ENCODE measurements around the gene NARS2. TPM values are rescaled to one million over a fixed set of nuclear protein-coding genes. Genes with fewer than 3 reads are reported as not detected.

The NARS2 gene
- total RNA-seq, 1 donor from 2014 or later = 16.5 TPM

GRCh38 chr11:78459738-78460137 is 114.9 kb downstream of the NARS2 start:
- Mint-ChIP-seq H3K27me3 (no peaks in the 10 kb centered on the region), H3K4me1 (peaks cover 24% of the 10 kb centered on the region), H3K4me3 (no peak overlapping the region), H3K36me3 (ENCODE audit: low read depth) (peaks cover 50% of the 10 kb centered on the region), H3K27ac (peak overlapping the region; percentile 50), H3K9me3 (peaks cover 3% of the 10 kb centered on the region)
- ChIA-PET POLR2A (no interaction called here), CTCF (no interaction called here)
- no peak for TF ChIP-seq CTCF (IDR thresholded peaks at IDR 0.05)
- intact Hi-C loops (cut with micrococcal nuclease) = no loop called here
- DNase-seq (no peak), ATAC-seq (ENCODE audit: low read depth) (no peak)

GRCh38 chr11:78457448-78457847 is 117.2 kb downstream of the NARS2 start:
- Mint-ChIP-seq H3K27me3 (no peaks in the 10 kb centered on the region), H3K27ac (no peak overlapping the region), H3K9me3 (peaks cover 3% of the 10 kb centered on the region), H3K36me3 (ENCODE audit: low read depth) (peaks cover 44% of the 10 kb centered on the region), H3K4me3 (no peak overlapping the region), H3K4me1 (peaks cover 34% of the 10 kb centered on the region)
- no peak for TF ChIP-seq CTCF (IDR thresholded peaks at IDR 0.05)
- no peak for ATAC-seq (ENCODE audit: low read depth)
- intact Hi-C loops (cut with micrococcal nuclease) = no loop called here
- POLR2A ChIA-PET = no interaction called here
- DNase-seq = no peak
- CTCF ChIA-PET = no interaction called here

- Mint-ChIP-seq H3K4me1 (peaks cover 38% of the 10 kb centered on the region), H3K9me3 (no peaks in the 10 kb centered on the region), H3K27me3 (no peaks in the 10 kb centered on the region), H3K27ac (peak overlapping the region; percentile 73), H3K4me3 (no peak overlapping the region), H3K36me3 (ENCODE audit: low read depth) (peaks cover 15% of the 10 kb centered on the region)
- intact Hi-C loops (cut with micrococcal nuclease) = loop anchor here (5.0 kb wide), 1 partner anchor 36 kb away; the partner anchor contains the start of gene GAB2
- no peak for TF ChIP-seq CTCF (IDR thresholded peaks at IDR 0.05)
- no peak for ATAC-seq (ENCODE audit: low read depth)
- DNase-seq = no peak
- ChIA-PET CTCF (interaction anchor here (0.7 to 1.1 kb wide), 2 partner anchors 111 to 314 kb away, joined by 4 read pairs; no protein-coding TSS in a partner anchor), POLR2A (interaction anchor here (0.6 to 0.8 kb wide), 2 partner anchors 9 to 24 kb away, joined by 3 read pairs; no protein-coding TSS in a partner anchor)
These were observed 121.3 kb downstream of the NARS2 start for GRCh38 chr11:78453140-78453935.

- no peaks in the 10 kb centered on the region for H3K9me3 Mint-ChIP-seq
- peaks cover 38% of the 10 kb centered on the region for H3K4me1 Mint-ChIP-seq
- peak overlapping the region; percentile 3 for H3K27ac Mint-ChIP-seq
- intact Hi-C loops (cut with micrococcal nuclease) = loop anchor here (5.0 kb wide), 1 partner anchor 34 kb away; the partner anchor contains the start of gene GAB2
- no peak for DNase-seq
- ATAC-seq (ENCODE audit: low read depth) = no peak
- no peak for TF ChIP-seq CTCF (IDR thresholded peaks at IDR 0.05)
- no peak overlapping the region for H3K4me3 Mint-ChIP-seq
- ChIA-PET CTCF (no interaction called here), POLR2A (interaction anchor here (0.9 to 1.2 kb wide), 2 partner anchors 10 to 33 kb away, joined by 3 read pairs; partner anchors contain the start of gene GAB2)
- peaks cover 10% of the 10 kb centered on the region for H3K36me3 Mint-ChIP-seq (ENCODE audit: low read depth)
- no peaks in the 10 kb centered on the region for H3K27me3 Mint-ChIP-seq
These were observed 123.1 kb downstream of the NARS2 start for GRCh38 chr11:78451371-78452150.

- H3K27ac Mint-ChIP-seq = peak overlapping the region; percentile 48
- intact Hi-C loops (cut with micrococcal nuclease) = loop anchor here (5.0 kb wide), 1 partner anchor 34 kb away; the partner anchor contains the start of gene GAB2
- DNase-seq (no peak), ATAC-seq (ENCODE audit: low read depth) (peak; percentile 45)
- POLR2A ChIA-PET = interaction anchor here (0.7 kb wide), 1 partner anchor 316 kb away, joined by 8 read pairs; no protein-coding TSS in a partner anchor
- H3K4me1 Mint-ChIP-seq = peaks cover 38% of the 10 kb centered on the region
- no peaks in the 10 kb centered on the region for H3K27me3 Mint-ChIP-seq
- H3K36me3 Mint-ChIP-seq (ENCODE audit: low read depth) = peaks cover 8% of the 10 kb centered on the region
- no peak for TF ChIP-seq CTCF (IDR thresholded peaks at IDR 0.05)
- H3K4me3 Mint-ChIP-seq = no peak overlapping the region
- CTCF ChIA-PET = no interaction called here
- H3K9me3 Mint-ChIP-seq = no peaks in the 10 kb centered on the region
These were observed 123.8 kb downstream of the NARS2 start for GRCh38 chr11:78450866-78451265.

Data from activated B cell treated with CpG ODN at 0.5 μM for 24 hours (primary cell).